GM18868 (cell line): Measurements from ENCODE around the gene IPO13.

ENCODE experiments used
- ATAC-seq: cut with Tn5 transposase; IDR thresholded peaks from one replicate; pipeline ENCODE4 v1.9.1; 2021; ENCODE audit warnings: mild to moderate bottlenecking, moderate library complexity; ENCODE audit not compliant: unreplicated experiment

The IPO13 gene

GRCh38 chr1:44002165-44002564 lies 55.4 kb downstream of the IPO13 start:
- no peak for ATAC-seq

GRCh38 chr1:44002606-44003157 lies 55.9 kb downstream of the IPO13 start:
- no peak for ATAC-seq

GRCh38 chr1:44008259-44008658 lies 61.5 kb downstream of the IPO13 start:
- ATAC-seq = no peak

- no peak for ATAC-seq
Observed at GRCh38 chr1:44010935-44011471, 64.3 kb downstream of the IPO13 start.

GRCh38 chr1:44012404-44012803 lies 65.7 kb downstream of the IPO13 start:
- ATAC-seq = no peak

- no peak for ATAC-seq
Observed at GRCh38 chr1:44012941-44013609, 66.3 kb downstream of the IPO13 start.

GRCh38 chr1:44013949-44014348 lies 67.2 kb downstream of the IPO13 start:
- ATAC-seq = no peak

GRCh38 chr1:44014365-44015104 lies 67.8 kb downstream of the IPO13 start:
- no peak for ATAC-seq

- no peak for ATAC-seq
Observed at GRCh38 chr1:44015206-44015605, 68.5 kb downstream of the IPO13 start.

GRCh38 chr1:44016041-44016889 lies 69.5 kb downstream of the IPO13 start:
- ATAC-seq = no peak

- ATAC-seq = no peak
Observed at GRCh38 chr1:44016890-44017400, 70.2 kb downstream of the IPO13 start.
